Activated CD8-positive, alpha-beta memory T cell treated with anti-CD3 and anti-CD28 coated beads for 48 hours (primary cell): ENCODE measurements around the gene CTNNB1.
"Not testable (repeated sequence)": the region's sequence is repeated elsewhere in the genome, so short reads cannot be mapped to it uniquely, and the experiment has no call there.

Experiments used
- DNase-seq, 3 experiments: peaks; one replicate each; pipeline ENCODE4 v3.0.0-alpha.2; 2020; ENCODE audit warnings: low read depth in 2 of 3, low spot score in 2 of 3

The CTNNB1 gene

DNA sequence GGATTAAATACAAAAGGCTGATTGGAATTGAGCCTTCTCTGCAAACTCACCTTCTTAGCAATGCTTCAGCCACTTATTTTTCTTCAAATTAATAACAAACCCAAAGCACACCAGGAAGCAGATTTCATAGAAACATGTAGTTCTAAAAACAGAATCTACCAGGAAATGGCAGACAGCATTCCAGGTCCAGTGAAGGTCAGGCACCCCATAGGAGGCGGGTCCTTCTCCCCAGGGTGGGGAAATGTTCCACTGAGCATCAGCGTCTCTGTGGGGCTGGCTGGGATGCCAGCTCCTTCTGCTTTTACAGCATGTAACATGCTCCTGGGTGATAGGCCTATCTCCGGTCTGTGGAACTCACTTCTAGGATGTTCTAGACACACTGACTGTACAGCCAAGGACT is 49.2 kb downstream of the CTNNB1 start:
- DNase-seq, result no peak

DNA sequence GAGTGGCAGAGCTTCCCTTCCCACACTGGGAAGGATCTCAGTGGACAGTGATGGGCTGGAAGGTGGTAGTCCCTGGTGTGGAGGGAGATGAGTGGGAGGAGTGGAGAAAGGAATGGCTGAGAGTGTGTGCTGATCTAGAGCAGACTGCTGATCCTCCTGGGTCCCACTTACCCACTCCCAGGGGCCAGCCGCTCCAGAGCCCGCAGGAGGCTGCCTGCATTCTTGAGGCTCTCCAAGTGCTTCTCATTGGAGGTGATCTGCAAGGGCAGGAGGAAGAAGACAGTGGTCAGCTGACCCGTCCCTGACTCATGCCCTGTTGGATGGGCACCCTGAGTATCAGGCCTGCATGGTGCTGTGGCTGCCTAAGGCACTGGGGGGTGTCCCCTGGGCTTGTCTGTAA is 50.0 kb downstream of the CTNNB1 start:
- no peak for DNase-seq

GRCh38 chr3:41250825-41251224 is 51.5 kb downstream of the CTNNB1 start:
- no peak for DNase-seq

DNA sequence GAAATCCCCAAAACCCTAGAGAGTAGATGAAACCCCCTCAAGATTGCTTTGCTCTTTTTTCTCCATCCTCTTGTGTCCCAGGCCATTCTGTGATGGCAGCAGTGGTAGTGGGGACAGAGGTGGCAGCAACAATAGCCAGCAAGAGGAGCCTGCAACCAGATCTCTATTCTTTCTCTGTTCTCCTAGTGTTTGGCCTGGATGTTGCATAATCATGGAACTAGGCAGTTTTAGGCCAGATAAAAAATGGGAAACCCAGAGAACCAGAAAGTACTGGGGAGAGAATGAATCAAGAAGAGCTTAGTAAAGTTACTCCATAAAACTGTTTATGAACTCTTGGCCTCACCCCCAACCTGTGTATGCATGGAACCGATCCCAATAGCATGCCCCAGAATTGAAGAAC is 52.3 kb downstream of the CTNNB1 start:
- DNase-seq, result no peak

DNA sequence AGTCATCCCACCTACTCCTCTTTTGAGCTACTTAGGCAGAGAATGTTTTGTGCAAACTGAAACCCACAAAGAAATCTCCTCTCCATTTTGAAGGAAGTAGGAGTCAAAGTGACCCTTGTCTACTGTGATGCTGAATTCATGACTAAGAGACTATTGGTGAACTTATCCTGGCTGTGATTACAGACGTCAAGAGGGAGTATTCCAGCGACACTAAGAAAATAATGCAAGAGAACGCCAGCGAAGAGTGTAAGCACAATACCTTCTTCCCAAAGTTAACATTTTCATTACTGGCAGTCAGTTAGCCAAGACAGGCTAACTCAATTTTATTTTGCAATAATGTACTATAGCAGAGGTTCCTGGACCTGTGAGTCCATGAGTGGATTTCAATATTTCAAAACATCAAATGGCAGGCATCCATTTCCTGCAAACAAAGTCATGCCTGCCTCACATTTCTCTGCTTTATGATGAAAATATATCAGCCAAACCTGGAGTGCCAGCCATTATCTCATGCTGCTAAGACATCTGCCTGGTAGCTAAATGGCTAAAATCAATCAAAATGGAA is 59.0 kb downstream of the CTNNB1 start:
- DNase-seq, result no peak

- DNase-seq, result no peak
Observed at GRCh38 chr3:41259449-41260062, 60.3 kb downstream of the CTNNB1 start.

GRCh38 chr3:41260063-41260450 is 60.8 kb downstream of the CTNNB1 start:
- DNase-seq, result no peak

GRCh38 chr3:41265011-41265545 is 65.8 kb downstream of the CTNNB1 start:
- no peak for DNase-seq

DNA sequence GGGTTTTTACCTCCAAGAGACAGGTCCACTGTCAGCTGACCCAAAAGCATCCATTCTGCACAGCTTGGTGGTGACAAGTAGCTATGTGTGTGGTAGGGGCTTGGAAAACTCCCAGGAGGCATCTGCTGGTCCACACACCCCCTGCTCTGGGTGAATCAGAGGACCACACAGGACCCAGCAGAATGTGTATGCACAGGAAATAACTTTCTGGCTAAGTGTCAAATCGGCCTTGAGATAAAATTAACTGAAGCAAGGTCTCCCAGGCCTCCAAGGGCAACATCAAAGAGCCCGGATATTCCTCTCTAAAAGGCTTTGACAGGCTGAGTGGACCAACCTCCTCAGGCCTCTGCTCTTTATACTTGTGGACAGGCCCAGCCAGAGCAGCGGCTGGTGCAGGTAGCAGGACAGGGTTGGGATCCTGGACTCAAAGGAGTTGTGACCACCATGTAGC is 66.5 kb downstream of the CTNNB1 start:
- DNase-seq, result no peak

- DNase-seq, result no peak
Observed at GRCh38 chr3:41267975-41268640, 68.8 kb downstream of the CTNNB1 start.

GRCh38 chr3:41272667-41273066 is 73.4 kb downstream of the CTNNB1 start:
- no peak for DNase-seq

DNA sequence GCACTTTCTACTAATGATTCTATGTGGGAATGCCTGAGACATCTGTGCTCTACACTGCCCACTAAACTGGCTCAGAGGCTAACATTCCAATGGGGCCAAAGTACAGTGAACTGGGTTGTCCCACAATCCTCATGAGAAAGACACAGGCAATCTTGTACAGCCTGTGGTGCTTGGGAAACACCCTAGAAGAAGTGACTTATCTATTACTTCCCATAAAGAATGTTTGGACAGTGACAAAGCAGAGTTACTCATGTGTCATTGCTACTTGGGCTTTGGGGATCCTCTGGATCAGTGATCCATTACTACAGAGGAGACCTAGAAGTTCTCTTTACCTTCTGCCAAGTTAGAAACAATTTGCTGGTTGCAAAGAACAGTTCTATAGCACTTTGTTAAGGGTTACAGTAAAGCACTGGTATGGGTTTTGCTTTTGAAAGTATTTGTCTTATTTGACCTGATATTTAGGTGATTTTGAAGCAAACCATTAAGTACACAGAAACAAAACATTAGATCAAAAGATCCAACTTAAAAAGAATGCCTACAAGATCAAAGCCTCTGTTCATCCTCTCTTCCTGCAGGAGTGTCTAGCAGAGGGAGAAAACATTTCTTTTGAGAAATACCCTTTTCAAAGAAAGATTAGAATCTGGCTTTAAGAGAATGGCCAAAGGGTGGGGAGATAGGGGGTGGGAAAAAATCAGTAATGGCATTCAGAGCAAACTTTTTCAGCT is 75.8 kb downstream of the CTNNB1 start:
- no peak for DNase-seq

DNA sequence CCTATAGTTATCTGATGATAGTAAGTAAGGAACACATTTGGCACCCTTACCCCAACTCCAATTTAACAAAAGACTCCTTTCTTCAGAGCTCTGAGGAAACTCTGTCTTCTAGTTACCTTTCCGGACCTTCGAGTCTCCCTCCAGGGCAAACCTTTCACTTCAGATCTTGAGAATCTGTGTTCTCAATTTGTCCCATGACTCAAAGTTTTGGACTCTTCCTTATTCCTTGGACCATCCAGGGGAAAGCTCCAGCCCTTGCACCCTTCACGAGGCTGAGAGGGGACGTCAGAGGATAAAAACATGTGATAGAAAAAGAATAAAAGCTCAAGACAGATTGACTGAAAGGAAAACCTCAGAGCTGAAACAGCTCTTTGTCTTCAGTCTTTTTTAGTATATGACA is 76.9 kb downstream of the CTNNB1 start:
- no peak for DNase-seq

- DNase-seq, result no peak
Observed at GRCh38 chr3:41277790-41278465, 78.6 kb downstream of the CTNNB1 start.

GRCh38 chr3:41284934-41285333 is 85.6 kb downstream of the CTNNB1 start:
- DNase-seq, result not testable (repeated sequence)

DNA sequence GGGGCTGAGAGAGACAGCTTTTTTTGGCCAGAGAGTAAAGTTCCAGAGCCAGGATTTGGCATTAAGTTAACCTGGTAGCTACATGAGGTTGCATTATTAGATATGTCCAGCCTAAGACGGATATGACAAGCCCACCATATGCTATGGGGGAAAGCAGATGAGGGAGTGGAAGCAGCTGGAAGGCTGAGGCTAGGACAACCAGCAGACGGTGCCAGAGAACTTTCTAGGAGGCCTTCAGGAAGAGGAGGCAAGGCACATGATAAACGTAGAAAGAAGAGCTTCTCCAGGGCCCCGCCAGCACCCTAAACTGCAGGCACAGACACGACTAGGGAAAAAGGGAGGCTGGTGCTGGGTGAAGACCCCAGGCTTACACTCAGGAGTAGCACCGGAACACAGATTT is 87.0 kb downstream of the CTNNB1 start:
- DNase-seq, result no peak

DNA sequence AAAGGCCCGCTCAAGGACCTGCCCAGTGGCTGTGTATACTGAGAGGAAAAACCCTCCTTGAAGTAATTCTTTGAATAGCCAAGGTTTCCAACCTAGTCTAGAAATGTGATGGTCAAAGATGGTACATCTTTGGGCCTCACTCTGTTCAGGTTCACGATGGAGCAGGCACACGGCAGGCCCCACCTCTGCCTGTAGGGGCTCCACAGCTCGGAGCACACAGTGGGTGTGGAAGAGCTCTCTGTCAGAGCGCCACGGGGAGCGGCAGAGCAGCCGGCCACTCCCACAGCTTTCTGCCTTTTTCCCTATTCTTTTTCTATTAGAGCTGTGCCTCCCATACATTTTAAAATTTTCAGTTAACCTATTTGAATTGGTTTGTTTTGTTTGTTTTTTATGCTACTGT is 89.5 kb downstream of the CTNNB1 start:
- DNase-seq, result no peak
